Chondrocyte (in vitro differentiated cells): ENCODE measurements around the gene DAD1. TPM values are rescaled to one million over a fixed set of nuclear protein-coding genes. Genes with fewer than 3 reads are reported as not detected.

Experiments
- DNase-seq: peaks from one replicate; pipeline ENCODE4 v3.0.0; 2021; ENCODE audit warnings: mixed read lengths, low spot score
- H3K27ac Mint-ChIP-seq: one replicate; pipeline ENCODE4 v1.8.0; 2021; ENCODE audit warnings: mild to moderate bottlenecking, moderate library complexity, mixed read lengths; ENCODE audit not compliant: unreplicated experiment
- H3K27me3 Mint-ChIP-seq: 2 replicates; pipeline ENCODE4 v1.8.0; 2021; ENCODE audit warnings: low read depth, mixed read lengths
- H3K36me3 Mint-ChIP-seq: 2 replicates; pipeline ENCODE4 v1.8.0; 2021; ENCODE audit warnings: low read depth, mixed read lengths
- H3K4me1 Mint-ChIP-seq: 2 replicates; pipeline ENCODE4 v1.8.0; 2021; ENCODE audit warnings: low read depth, mild to moderate bottlenecking, mixed read lengths
- H3K4me3 Mint-ChIP-seq: one replicate; pipeline ENCODE4 v1.8.0; 2021; ENCODE audit warnings: mild to moderate bottlenecking, moderate library complexity, mixed read lengths; ENCODE audit not compliant: unreplicated experiment
- H3K9me3 Mint-ChIP-seq: 2 replicates; pipeline ENCODE4 v1.8.0; 2021; ENCODE audit warnings: low read depth, mixed read lengths
- CTCF ChIP-seq: fragments of 200-600 bp; sonication (generic); IDR thresholded peaks from 2 replicates; pipeline ENCODE4 v1.5.0; 2021; ENCODE audit warnings: antibody characterized with exemption, mild to moderate bottlenecking, moderate library complexity
- total RNA-seq: library from RNA; stranded (reverse); gene quantifications from 3 replicates; pipeline ENCODE4 v1.2.1, GENCODE V29; 2021

Gene DAD1
- total RNA-seq, 1 donor from 2014 or later = 248 TPM

DNA sequence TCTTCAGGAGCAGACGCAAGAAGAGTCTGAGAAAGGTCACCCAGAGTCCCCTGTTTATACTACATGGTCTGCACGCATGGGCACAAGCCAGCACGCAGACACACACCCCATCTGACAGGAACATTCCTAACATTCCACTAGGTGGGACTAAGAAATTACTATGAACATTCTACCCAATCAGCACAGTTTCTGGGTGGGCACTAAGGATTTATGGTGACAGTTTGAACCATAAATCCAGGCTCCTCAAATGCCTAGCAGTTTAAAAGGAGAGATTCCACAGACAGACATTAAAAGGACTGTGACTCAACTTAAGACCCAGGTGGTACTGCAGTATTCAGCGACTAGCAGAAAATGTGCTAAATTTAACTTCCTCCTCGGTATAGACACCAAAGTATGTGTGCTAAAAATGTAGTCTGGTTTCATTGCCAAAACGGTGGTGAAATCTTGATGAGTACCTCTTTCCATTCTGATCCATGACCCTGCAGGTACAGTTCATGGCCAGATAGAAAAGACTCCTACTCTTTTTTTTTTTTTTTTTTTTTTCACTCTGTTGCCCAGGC lies 25.3 kb upstream of the DAD1 start:
- Mint-ChIP-seq H3K27me3 (no peaks in the 10 kb centered on the region), H3K9me3 (peaks cover 4% of the 10 kb centered on the region), H3K4me1 (peaks cover 49% of the 10 kb centered on the region), H3K36me3 (peaks cover 22% of the 10 kb centered on the region), H3K27ac (peak overlapping the region; percentile 95), H3K4me3 (peak overlapping the region; percentile 35)
- DNase-seq = no peak
- no peak for TF ChIP-seq CTCF

- DNase-seq = no peak
- Mint-ChIP-seq H3K4me1 (peaks cover 49% of the 10 kb centered on the region), H3K27ac (peak overlapping the region; percentile 95), H3K27me3 (no peaks in the 10 kb centered on the region), H3K4me3 (no peak overlapping the region), H3K36me3 (peaks cover 22% of the 10 kb centered on the region), H3K9me3 (peaks cover 2% of the 10 kb centered on the region)
- no peak for TF ChIP-seq CTCF
These were observed 24.8 kb upstream of the DAD1 start for GRCh38 chr14:22613736-22614239.

DNA sequence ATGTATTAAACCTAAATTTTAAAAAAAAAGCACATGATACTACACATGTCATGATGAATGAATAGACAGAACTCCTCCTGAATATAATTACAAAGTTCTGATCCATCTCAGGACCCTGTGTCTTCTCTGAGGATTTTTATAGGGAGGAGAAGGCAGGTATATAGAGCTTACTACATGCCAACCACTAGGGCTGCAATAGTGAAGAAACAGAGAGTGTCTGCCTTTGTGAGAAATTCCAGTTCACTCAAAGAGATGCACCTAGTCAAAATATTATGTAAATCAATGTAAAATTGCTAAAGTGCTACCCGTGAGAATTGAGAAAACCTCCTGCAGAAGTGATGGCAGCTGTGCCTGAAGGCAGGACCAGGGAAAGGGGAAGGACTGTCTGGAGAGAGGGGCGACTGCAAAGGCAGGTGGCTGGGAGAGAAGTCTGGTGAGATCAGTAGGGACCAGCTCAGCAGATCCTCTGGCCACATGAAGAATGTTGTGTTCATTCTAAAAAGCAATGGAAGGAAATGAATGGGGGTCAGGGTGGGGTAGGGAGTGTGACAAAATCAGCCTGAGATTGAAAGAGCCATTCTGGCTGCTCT lies 24.2 kb upstream of the DAD1 start:
- Mint-ChIP-seq H3K27me3 (no peaks in the 10 kb centered on the region), H3K9me3 (peaks cover 2% of the 10 kb centered on the region), H3K4me1 (peaks cover 49% of the 10 kb centered on the region), H3K4me3 (peak overlapping the region; percentile 10), H3K27ac (peak overlapping the region; percentile 95), H3K36me3 (peaks cover 25% of the 10 kb centered on the region)
- DNase-seq = no peak
- TF ChIP-seq CTCF = peak; percentile 77

DNA sequence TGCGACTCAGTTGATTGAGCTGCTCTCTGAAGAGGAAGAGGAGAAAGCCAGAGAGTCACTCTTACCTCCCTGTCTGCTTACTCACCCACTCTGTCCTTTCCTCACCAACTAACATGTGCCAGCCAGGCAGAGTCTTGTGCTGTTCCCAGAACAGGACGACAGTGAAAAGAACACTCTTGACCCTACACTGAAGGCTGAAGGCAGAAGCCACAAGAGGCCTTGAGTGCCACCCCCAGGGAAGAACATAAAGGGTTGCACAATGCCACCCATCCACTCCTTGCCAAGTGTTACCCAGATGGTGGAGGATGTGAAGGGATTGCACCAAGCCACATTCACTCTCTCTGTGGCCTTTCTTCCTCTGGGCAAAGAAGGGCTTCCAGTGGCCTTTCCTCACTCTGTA lies 21.9 kb upstream of the DAD1 start:
- no peak for TF ChIP-seq CTCF
- H3K4me1 Mint-ChIP-seq = peaks cover 58% of the 10 kb centered on the region
- DNase-seq = no peak
- H3K36me3 Mint-ChIP-seq = peaks cover 36% of the 10 kb centered on the region
- no peaks in the 10 kb centered on the region for H3K9me3 Mint-ChIP-seq
- H3K4me3 Mint-ChIP-seq = no peak overlapping the region
- H3K27me3 Mint-ChIP-seq = no peaks in the 10 kb centered on the region
- peak overlapping the region; percentile 95 for H3K27ac Mint-ChIP-seq

DNA sequence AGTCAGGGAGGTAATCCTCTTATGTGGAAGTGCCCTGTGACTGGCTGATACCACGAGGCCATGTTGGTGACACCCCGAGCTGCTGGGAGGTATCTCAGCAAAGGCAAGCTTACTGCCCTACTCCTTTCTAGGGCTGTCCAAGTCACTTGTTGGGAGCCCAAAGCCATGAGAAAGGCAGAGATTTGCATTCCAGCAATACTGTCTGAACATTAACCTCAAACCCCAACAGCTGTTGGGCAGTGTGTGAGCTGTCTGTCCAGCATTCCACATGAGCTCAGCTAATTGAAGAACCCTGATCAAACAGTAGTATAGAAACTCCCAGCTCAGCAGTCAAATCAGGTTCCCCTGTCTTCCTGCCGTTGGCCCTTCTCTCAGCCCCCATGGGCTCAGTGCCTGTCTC lies 18.3 kb upstream of the DAD1 start:
- H3K9me3 Mint-ChIP-seq = no peaks in the 10 kb centered on the region
- peaks cover 43% of the 10 kb centered on the region for H3K4me1 Mint-ChIP-seq
- H3K36me3 Mint-ChIP-seq = peaks cover 52% of the 10 kb centered on the region
- no peak for TF ChIP-seq CTCF
- no peak for DNase-seq
- H3K27me3 Mint-ChIP-seq = no peaks in the 10 kb centered on the region
- H3K27ac Mint-ChIP-seq = peak overlapping the region; percentile 79
- no peak overlapping the region for H3K4me3 Mint-ChIP-seq
